GM12874 (cell line): ENCODE measurements around the gene COCH.

Experiments
- CTCF ChIP-seq: IDR thresholded peaks from 2 replicates; pipeline ENCODE4 v1.5.1; 2011; ENCODE audit warnings: low read depth, mild to moderate bottlenecking, control low read depth, low read length, moderate library complexity; ENCODE audit not compliant: insufficient read depth

COCH gene

GRCh38 chr14:30864934-30865333 is 9.4 kb upstream of the COCH start:
- TF ChIP-seq CTCF: no peak

GRCh38 chr14:30868736-30869135 is 5.6 kb upstream of the COCH start:
- TF ChIP-seq CTCF: no peak

GRCh38 chr14:30869551-30870155 is 4.7 kb upstream of the COCH start:
- no peak for TF ChIP-seq CTCF

GRCh38 chr14:30872602-30873001 is 1.8 kb upstream of the COCH start:
- TF ChIP-seq CTCF: no peak

- TF ChIP-seq CTCF: no peak
These were observed 845 bp upstream of the COCH start for GRCh38 chr14:30873308-30874119.

- TF ChIP-seq CTCF: no peak
These were observed 834 bp downstream of the COCH start for GRCh38 chr14:30874999-30875787.

GRCh38 chr14:30875788-30876053 is 1.4 kb downstream of the COCH start:
- no peak for TF ChIP-seq CTCF
